Stimulated activated CD8-positive, alpha-beta memory T cell treated with anti-CD3 and anti-CD28 coated beads, Interleukin-4, amount 100 ng/mL, for 24 hours (primary cell): ENCODE data around the gene KCTD3.

Source experiments
- DNase-seq: peaks from one replicate; pipeline ENCODE4 v3.0.0-alpha.2; 2020; ENCODE audit warnings: low read depth

KCTD3 gene

DNA sequence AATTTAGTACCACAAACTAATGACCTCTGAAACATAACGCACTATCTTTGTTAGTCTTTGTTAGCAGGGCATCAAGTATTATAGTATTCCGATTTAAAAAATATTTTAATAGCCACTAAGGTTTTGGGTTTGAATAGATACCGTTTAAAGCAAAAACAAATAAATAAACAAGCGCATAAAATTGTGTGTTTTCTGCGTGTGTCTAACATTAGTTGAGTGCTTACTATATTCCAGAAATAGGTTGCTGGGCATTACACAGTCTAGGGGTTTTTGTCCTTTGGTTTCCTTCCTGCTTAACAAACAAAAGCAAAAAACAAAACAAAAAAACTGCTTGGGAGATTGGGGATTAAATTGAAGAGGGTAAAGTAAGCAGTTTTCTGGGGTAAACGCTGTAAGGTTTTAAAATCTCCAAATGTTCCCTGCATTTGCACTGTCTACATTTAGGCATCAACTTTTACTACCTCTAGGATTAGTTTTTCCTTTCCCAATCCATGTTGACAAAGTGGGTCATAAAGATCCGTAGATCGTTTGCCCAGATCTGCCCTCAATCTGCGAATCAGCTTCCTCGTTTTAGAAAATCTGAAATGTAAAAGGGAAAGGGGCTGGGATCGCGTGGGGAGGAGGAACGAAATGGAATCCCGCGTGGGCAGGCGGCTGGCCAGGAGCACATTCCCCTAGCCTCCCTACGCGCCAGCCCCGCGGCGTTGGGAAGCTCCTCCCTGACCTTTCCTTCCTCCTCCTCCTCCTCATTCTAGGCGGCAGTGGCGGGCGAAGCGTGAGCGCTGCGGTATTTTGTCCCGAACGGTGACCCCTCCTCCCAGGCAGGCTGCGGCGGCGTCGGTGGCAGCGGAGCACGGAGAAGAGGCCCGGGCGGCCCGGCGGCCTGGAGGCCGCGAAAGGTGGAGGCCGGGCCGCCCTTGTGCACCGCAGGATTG lies at the start of gene KCTD3:
KCTD3 (plus strand) TSS at position 749 of the 935 bp plus-strand sequence. CDS start 382 bp downstream, outside the sequence.
- DNase-seq: peak; percentile 7

DNA sequence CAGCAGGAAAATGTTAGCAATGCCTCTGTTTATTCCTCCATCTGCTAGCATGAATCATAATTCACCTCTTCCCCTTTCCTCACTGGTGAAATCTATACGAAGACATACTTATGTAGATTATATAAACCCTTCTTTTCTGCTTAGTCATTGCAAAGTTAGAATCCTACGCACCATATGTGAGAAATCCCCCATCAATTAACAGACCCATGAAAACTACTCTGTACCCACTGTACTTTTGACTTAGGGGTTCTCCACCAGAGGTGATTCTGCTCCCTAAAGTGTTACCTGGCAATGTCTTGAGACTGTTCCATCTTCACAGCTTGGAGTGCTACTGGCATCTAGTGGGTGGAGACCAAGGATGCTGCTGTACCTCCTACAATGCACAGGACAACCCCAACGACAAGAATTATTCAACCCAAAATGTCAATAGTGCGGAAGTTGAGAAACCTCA lies 49.6 kb upstream of the KCTD3 start:
- DNase-seq: no peak

DNA sequence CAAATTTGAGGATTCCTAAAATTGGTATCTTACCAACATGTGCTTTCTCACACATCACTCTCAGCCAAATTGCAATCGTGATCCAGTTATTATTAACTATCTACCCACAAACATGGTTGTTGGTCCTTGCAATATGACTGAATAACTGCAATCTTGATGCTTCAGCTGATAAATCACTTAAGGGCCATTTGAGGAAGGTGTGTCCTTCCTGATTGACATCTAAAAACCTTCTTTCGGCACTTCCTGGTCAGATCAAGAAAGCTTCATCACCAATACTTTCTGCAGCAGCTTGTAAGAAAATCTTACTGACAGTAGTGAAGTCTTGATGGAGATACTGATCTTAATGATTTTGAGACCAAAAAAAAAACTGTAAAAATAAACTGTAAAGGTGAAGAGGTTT lies 48.5 kb upstream of the KCTD3 start:
- no peak for DNase-seq

DNA sequence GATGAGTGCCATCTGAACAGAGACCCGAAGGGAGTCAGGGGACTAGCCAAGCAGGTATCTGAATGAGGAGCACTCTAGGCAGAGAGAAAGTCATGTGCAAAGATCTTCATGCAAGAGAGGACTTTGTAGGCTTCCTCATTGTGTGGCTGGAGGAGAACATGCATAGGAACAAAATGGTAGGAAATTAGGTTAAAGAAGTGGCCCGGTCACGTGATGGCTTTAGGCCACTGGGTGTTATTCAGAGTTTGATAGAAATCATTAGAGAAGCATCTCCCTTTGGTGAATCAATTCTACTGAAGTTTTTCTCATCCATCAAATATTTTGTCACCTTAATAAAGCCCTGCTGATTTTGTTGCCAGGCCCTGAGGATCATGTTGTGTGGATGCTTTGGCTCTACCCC lies 45.8 kb upstream of the KCTD3 start:
- DNase-seq: no peak

DNA sequence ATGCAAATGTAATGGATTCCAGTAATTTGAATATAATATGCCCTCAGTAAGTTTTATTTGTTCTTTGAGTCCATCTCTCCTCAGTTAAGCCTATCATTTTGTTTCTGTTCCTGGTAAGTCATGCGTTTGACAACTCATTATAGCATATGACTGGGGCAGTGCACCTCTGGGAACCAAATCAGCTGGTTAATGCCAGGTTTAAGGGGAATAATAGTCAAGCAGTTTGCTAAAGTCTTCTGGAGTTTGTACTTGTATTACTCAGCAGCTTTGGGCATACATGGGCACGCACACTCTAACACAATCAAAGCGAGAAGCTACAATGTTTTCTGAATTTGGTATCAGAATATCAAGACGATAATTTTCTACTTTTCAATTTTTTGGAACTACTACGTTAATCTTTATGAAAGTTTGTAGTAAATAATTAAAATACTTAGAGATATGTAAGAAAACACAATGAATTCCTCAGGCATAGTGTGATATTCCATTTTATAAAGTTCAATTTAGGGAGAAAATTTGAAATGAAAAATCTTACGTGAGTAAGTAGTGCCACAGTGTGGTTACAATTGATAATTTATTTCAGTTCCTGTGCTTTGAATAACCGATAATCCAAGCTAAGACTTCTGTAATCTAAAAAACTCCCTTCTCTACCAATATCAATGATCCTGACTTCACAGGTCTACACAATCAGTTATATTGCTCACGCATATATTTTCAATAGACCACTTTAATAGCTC lies 43.8 kb upstream of the KCTD3 start:
- DNase-seq: no peak

DNA sequence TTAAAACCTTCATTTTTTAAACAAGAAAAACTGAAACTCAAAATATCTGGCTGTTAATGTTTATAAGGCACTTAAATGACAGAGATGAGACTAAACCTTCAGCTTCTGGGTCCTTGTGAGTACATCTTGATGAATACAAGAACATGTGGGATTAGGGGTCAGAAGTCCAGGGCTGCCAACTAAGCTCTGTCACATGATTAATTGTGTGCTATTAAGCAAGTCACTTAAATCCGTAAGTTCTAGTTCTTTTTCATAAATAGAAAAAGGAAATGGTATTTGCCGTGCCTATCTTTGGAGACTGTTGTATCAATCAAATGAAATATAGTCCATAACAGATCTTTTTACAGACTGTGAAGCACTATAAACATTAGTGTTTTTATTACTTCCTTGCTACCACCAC lies 43.2 kb upstream of the KCTD3 start:
- no peak for DNase-seq

DNA sequence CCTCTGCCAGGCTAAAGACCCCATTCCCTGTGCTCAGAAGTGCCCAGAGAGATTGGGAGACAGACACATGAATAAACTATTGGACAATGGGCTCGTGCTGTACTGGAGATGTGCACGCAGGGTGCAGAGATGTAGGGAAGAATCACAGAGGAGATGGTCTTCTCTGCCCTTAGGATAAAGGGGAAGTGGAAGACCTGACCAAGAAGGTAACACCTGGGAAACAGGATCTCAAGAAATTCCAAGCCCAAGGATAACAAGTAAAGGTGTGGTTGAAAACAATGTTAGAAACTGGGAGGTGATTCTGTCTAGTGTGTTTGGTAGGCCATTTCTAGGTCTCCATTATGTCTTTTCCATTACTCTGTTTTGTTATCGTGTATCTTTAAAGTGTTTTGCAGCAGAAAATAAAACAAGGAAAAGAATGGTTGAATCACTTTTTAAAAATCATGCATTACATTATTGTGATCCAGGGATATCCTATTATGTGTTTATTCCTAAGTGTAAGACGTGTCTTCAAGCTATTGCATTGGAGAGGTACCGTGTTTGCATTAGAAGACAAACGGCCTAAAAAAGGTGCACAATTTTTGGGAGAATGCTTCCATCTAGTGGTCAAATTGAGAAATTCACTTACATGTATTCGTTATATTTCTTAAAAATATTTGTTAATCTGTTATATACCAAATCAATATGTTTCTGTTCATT lies 40.8 kb upstream of the KCTD3 start:
- no peak for DNase-seq

DNA sequence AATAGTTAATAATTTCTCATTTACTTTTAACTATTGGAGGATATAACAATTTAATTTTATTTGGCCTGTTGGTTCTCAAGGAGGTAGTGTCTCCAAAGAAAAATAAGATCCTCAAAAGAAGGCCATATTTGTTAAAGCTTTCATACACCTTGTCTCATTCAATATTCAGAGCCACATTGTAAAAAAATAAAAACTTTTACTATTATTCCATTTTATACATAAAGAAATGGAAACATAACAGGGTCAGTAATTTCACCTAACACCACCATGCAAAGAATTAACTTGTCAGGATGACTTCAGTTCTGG lies 40.3 kb upstream of the KCTD3 start:
- DNase-seq: no peak

DNA sequence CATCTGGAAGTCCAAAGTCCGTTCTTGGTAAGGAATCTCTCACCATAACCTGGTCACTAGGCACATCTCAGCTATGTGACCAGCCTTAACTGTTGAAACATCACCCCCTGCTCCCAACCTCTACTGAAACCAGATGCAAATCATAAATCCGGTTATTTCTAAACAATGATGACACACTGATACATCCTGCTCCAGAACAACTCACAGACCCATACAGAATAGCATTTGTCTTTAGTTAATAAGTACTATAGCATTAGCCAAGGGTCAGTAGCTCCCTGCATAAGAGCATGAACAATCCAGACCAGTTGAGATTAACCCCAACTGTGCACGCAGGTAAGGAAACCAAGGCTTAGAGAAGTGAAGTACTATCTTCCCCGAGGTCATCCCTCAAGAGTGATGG lies 38.0 kb upstream of the KCTD3 start:
- DNase-seq: no peak

DNA sequence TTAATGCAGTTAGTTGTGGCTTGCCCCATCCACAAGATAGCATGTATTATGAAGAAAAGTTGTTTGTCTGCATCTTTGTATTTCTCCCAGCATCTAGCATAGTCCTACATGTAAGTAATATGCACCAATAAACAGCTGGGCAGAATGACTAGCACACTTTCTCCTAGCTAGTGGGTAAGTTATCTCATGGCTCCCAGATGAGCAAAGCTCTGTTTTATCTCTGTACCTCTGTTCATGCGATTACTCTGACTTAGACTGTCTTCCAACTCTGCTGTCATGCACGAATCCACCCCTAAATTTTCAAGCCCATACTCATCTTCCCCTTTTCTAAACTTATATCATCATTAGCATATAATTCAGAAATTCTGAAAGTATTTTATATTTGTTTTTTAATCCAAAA lies 37.5 kb upstream of the KCTD3 start:
- no peak for DNase-seq

DNA sequence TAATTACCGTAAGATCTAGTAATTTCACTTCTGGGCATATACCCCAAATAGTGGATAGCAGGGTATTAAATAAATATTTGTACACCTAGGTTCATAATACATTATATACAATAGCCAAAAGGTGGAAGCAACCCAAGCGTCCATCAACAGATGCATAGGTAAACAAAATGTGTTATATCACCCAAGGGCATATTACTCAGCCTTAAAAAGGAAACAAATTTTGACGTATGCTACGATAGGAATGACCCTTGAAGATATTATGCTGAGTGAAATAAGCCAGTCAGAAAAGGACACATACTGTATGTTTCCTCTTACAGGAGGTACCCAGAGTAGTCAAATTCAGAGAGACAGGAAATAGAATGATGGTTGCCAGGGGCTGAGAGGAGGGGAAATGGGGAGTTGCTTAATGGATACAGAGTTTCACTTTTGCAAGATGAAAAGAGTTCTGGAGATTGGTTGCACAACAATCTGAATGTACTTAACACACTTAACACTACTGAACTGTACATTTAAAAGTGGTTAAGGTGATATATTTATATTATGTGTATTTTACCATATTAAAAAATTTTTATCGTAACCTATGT lies 36.6 kb upstream of the KCTD3 start:
- no peak for DNase-seq

DNA sequence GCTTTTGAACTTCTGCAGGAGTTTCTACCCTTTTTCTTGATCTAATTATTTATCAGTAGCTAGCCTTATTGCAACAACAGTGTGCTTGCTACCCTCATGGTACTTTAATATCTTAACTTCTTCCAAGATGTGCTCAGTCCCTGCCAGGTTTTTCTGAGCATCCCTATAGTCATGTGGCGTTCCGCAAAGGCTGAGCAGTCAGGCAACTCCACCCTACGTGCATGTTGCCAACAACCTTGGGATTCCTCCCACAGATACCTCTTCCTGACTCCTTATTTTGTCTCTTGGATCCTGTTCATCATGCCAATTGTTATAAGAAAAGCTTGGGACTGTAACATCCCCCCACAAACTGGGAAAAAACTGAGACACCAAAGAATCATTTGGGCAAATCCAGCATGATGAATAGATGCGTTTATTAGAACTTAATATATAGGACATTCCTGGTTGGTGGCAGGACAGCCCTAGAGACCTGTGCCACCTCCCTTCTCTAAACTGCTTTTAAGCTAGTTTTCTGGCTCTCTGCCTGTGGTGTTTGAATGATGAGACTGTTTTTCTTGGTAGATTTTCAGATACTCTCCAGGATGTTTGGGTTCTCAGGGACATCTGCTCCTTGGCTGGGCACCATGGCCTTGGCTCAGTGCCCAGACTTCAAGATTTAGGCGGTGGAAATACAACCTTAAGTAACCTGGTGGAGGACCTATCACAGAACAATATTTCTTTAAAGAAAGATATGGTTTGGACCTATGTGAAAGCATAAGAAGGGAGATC lies 27.1 kb upstream of the KCTD3 start:
- DNase-seq: no peak

DNA sequence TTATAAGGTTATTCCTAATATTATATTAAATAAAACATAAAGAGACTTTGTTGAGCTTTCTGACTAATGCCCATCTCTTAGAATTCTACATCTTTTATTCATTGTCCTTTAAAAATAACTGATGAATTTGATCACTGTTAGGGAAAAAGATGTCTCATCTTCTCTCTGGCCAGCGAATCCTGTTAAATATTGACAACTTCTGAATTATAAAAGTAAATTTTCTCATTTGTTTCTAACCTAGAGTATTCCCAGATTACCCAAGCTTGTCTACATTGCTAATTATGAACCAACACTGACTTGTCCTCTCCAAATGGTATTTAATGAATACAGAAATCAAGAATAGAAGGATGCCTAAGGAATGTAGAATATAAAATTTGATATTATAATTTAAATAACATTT lies 24.8 kb upstream of the KCTD3 start:
- no peak for DNase-seq

DNA sequence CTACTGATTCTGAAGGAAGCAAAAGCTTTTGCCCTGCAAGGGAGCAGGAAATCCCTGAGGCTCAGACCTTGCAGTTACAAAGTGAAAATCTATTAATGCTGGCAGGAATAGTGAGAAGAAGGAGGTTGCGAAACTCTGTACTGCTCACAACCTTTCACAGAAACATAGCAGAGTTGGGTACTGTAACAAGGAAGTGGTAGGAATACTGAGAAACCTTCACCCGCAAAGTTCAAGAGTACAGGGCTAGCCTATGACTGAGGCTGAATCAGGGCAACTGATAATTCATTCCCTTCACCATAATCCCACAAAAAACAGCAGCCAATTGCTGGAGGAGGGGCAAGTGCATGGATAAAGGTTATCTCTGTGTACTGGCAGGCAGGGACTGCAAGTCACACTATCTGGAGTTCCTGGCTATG lies 23.9 kb upstream of the KCTD3 start:
- DNase-seq: no peak

DNA sequence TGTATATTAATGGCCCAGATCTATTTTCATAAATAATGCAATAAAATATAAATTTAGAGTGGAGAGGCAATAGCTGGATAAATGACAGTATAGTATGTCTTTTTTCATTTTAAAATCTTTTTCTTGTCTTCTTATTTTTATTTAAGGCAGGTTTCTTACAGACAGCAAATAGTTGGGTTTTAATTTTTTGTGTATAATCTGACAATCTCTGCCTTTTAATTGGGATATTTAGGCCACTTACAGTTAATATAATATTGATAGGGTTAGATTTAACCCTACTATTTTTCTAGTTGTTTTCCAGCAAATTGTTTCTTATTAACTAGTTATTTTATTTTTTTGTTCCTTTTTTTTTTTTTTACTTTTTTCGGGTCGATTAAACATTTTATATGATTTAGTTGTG lies 23.3 kb upstream of the KCTD3 start:
- no peak for DNase-seq

DNA sequence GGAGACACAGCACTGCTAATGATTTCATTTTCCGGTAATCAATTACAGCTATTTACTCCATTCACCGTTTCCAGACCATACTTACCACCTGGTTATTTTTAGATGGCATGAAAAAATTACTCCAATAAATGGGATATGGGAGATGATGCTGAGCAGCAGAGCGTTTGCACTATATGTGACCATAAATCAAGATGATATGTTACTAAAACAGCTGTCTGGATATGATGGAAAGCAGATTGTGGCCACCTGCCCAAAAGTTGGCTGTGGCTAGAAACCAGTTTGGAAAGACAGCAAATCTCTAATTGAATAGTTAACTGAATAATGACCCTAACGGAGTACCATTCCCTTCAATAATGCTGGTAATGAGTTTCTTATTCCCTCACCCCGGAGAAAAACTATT lies 22.5 kb upstream of the KCTD3 start:
- DNase-seq: no peak

DNA sequence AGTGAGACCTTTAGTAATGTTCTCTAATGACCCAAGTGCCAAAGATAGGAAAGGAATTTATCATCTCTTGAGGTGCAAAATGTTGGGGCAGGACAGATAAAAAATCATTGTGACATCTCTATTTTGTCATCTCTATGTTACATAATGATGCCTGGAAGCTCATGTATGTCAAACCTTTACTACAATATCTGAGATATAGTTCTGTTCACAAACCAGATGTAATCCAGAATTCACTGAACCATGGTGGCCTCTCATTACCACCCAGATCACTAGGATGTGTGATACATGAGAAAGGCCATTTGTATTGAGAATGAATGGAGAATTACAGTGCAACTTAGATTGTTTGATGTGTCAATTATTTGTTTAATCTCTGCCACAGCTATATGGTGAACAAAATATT lies 22.0 kb upstream of the KCTD3 start:
- no peak for DNase-seq

DNA sequence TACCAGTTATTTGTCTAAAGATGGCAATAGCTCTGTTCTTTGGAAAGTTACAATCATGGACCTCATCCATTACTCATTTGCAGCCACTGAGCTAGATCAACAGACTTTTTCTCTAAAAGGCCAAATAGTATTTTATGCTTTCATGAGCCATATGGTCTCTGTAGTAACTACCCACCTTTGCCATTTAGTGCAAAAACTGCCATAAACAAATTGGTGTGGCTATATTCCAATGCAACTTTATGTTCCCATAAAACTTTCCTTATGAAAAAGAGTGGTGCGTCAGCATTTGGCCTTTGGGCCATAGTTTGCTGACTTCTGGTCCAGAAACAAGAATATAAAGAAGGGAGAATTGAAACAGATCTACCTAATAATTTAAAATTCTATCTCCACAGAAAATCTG lies 20.1 kb upstream of the KCTD3 start:
- no peak for DNase-seq

DNA sequence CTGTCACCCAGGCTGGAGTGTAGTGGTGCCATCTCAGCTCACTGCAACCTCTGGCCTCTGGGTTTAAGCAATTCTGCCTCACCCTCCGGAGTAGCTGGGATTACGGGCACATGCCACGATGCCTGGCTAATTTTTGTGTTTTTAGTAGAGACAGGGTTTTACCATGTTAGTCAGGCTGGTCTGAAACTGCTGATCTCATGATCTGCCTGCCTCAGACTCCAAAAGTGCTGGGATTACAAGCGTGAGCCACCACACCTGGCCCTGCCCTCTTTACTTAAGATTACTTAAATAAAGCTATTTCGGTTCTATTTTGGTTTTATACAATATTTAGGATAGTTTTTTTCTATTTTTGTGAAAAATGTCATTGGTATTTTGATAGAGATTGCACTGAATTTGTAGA lies 15.3 kb upstream of the KCTD3 start:
- no peak for DNase-seq

DNA sequence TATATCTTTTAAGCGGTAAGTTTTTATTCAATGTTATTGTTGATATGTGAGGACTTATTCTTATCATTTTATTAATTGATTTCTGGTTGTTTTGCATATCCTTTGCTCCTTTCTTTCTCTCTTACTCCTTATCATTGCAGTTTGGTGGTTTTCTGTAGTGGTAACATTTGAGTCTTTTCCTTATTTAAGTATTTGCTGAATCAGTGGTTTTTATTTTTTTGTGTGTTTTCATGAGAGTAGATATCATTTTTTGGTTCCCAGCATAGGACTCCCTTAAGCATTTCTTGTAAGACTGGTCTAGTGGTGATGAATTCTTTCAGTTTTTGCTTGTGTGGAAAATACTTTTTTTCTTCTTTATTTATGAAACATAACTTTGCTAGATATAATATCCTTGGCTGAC lies 12.2 kb upstream of the KCTD3 start:
- DNase-seq: no peak

DNA sequence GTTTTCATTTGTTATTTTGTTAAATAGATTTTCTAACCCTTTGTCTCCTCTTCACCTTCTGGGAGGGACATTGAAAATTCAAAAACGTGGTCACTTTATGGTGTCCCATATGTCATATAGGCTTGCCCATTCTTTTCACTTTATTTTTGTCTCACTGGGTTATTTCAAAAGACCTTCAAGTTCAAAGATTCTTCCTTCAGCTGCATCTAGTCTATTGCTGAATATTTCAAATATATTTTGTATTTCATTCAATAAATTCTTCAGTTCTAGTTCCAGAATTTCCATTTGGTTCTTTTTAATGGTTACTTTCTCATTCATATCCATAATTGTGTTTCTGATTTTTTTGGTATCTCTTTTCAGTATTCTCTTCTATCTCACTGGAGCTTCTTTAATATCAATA lies 11.6 kb upstream of the KCTD3 start:
- DNase-seq: no peak

DNA sequence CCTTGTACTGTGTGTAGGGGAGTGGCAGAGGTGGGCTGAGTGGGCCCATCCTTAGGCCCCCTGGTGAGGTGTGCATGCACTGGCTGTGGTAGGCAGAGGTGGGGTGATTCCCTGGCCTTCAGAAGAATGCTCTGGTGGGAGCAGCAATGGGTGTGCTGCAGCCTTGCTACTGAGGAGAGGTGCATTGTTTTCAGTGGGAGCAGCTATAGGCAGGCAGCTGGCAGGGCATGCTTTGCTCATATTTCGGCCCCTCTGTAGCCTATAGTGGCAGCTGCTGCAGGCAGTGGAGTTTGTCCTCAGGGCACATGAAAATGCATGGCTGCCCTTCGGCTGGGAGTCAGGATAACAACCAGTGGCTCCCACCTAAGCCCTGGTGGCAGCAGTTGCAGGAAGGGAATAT lies 10.1 kb upstream of the KCTD3 start:
- no peak for DNase-seq
